Breast epithelium (tissue), 3 donors: ENCODE measurements around the gene IL1R1.

ENCODE experiments used
- CTCF ChIP-seq, 3 donors: fragments of 450-650 bp; IDR thresholded peaks; one replicate each; pipeline ENCODE4 v1.5.1; 2016 to 2017; ENCODE audit warnings: antibody characterized with exemption in 3 of 3, mild to moderate bottlenecking in 3 of 3, moderate library complexity in 3 of 3
- POLR2A ChIP-seq: fragments of 450-650 bp; IDR thresholded peaks from one replicate; pipeline ENCODE4 v1.6.1; 2016; ENCODE audit warnings: antibody characterized with exemption, mild to moderate bottlenecking, moderate library complexity
- POLR2AphosphoS5 ChIP-seq, 3 donors: sonication (generic); formaldehyde crosslinking; IDR thresholded peaks; one replicate each; pipeline ENCODE4 v1.6.1; 2017; ENCODE audit warnings: antibody characterized with exemption in 3 of 3

- TF ChIP-seq CTCF (IDR thresholded peaks at IDR 0.05) (no peak), POLR2AphosphoS5 (IDR thresholded peaks at IDR 0.05) (no peak), POLR2A (no peak)
These were observed 49.0 kb downstream of the IL1R1 start for GRCh38 chr2:102191501-102191900.
